K562 (cell line): ENCODE measurements around the gene CEBPA. TPM values are rescaled to one million over a fixed set of nuclear protein-coding genes. Genes with fewer than 3 reads are reported as not detected.

Source experiments
- ATAC-seq: fragments of 200-7000 bp; cut with Tn5 transposase; 3 replicates; pipeline ENCODE4 v1.9.1; 2020; ENCODE audit warnings: moderate library complexity
- BruUV-seq: library from RNA; stranded (reverse); fragments of 400-500 nt; replicated peaks from 2 replicates; lab custom pipeline; 2021; lab: Mats Ljungman, UMichigan
- CTCF ChIA-PET: fragments of 300-600 bp; formaldehyde crosslinking; extraction: SDS; loops from one replicate; lab custom pipeline; 2021; ENCODE audit warnings: low intra/inter-chr PET ratio; lab: Yijun Ruan, JAX
- POLR2A ChIA-PET: fragments of 300-600, 350-650 bp; sonication (Branson Sonifier 250); formaldehyde crosslinking; extraction: SDS; loops from one replicate; lab custom pipeline; 2021; ENCODE audit warnings: antibody characterized with exemption, inconsistent platforms; lab: Yijun Ruan, JAX
- DNase-seq, 4 experiments: peaks; one replicate each; pipeline versions ENCODE4 v3.0.0 to v3.0.0-alpha.2; 2011 to 2018; ENCODE audit warnings: low spot score in 3 of 4, mixed read lengths in 3 of 4; ENCODE audit errors: extremely low read depth in 1 of 4
- FAIRE-seq: peaks from 2 replicates; lab custom pipeline; 2011; peaks lifted over from hg19 to GRCh38; lab: Jason Lieb, UNC
- H2AFZ ChIP-seq: 2 replicates; pipeline ENCODE4 v1.6.0; 2011; ENCODE audit warnings: low read depth, low read length, control low read depth, inconsistent platforms
- H3K27ac ChIP-seq: fragments of 200-600 bp; 3 replicates; pipeline ENCODE4 v1.8.0; 2011; ENCODE audit warnings: low read depth, mild to moderate bottlenecking, control low read depth, inconsistent platforms, low read length, moderate library complexity, mixed read lengths; ENCODE audit errors: extremely low read depth
- H3K27me3 ChIP-seq, 2 experiments: fragments of 300-600 bp in 1 of 2; 2 replicates in 1 of 2; 3 replicates in 1 of 2; pipeline versions ENCODE4 v1.6.0 to v1.8.0; 2011; ENCODE audit warnings: inconsistent platforms in 2 of 2, low read length in 2 of 2, mild to moderate bottlenecking in 1 of 2, mixed read lengths in 1 of 2, moderate library complexity in 1 of 2; ENCODE audit not compliant: control insufficient read depth in 2 of 2, insufficient read depth in 2 of 2
- H3K36me3 ChIP-seq: fragments of 300-600 bp; 3 replicates; pipeline ENCODE4 v1.8.0; 2011; ENCODE audit warnings: mild to moderate bottlenecking, low read length, inconsistent platforms; ENCODE audit not compliant: control insufficient read depth, insufficient read depth
- H3K4me1 ChIP-seq, 2 experiments: fragments of 200-600 bp in 1 of 2; replicated peaks in 1 of 2; 2 replicates in 1 of 2; 3 replicates in 1 of 2; pipeline versions ENCODE4 v1.5.1 to v1.8.0; 2011; ENCODE audit warnings: inconsistent platforms in 2 of 2, low read length in 2 of 2, mild to moderate bottlenecking in 1 of 2, mixed read lengths in 1 of 2, moderate library complexity in 1 of 2; ENCODE audit not compliant: control insufficient read depth in 2 of 2, insufficient read depth in 2 of 2
- H3K4me2 ChIP-seq: 2 replicates; pipeline ENCODE4 v1.6.1; 2011; ENCODE audit warnings: low read length, control low read depth, inconsistent platforms, mixed read lengths; ENCODE audit not compliant: insufficient read depth
- H3K4me3 ChIP-seq: fragments of 200-600 bp; sonication (generic), shearing (Covaris generic); 2 replicates; pipeline ENCODE4 v1.5.1; 2016; ENCODE audit warnings: control low read depth, inconsistent platforms
- H3K79me2 ChIP-seq: fragments of 200-600 bp; 3 replicates; pipeline ENCODE4 v1.8.0; 2011; ENCODE audit warnings: low read length, inconsistent platforms; ENCODE audit not compliant: control insufficient read depth, insufficient read depth
- H3K9ac ChIP-seq, 2 experiments: 2 replicates each; pipeline versions ENCODE4 v1.6.0 to v1.6.1; 2011; ENCODE audit warnings: low read depth in 2 of 2, low read length in 2 of 2, control low read depth in 1 of 2, inconsistent platforms in 1 of 2, mild to moderate bottlenecking in 1 of 2, mixed read lengths in 1 of 2; ENCODE audit not compliant: insufficient read depth in 1 of 2
- H3K9me1 ChIP-seq: one replicate; pipeline ENCODE4 v1.6.0; 2011; ENCODE audit warnings: inconsistent platforms, mild to moderate bottlenecking, low read length, moderate library complexity; ENCODE audit not compliant: control insufficient read depth, insufficient read depth
- H3K9me3 ChIP-seq: replicated peaks from 2 replicates; pipeline ENCODE4 v1.5.1; 2011; ENCODE audit warnings: low read depth, low read length, inconsistent platforms; ENCODE audit not compliant: control insufficient read depth, insufficient read depth
- H4K20me1 ChIP-seq: replicated peaks from 2 replicates; pipeline ENCODE4 v1.6.1; 2011; ENCODE audit warnings: low read length, inconsistent platforms, mixed read lengths; ENCODE audit not compliant: control insufficient read depth, insufficient read depth
- BRD4 ChIP-seq: fragments of 200-600 bp; sonication (generic); IDR thresholded peaks from 2 replicates; pipeline ENCODE4 v1.6.1; 2017; ENCODE audit warnings: inconsistent platforms
- CEBPG ChIP-seq, 3 experiments: fragments of 200-800 bp in 1 of 3; sonication (Bioruptor generic) in 1 of 3; sonication (generic) in 1 of 3; formaldehyde crosslinking in 1 of 3; IDR thresholded peaks in 2 of 3; conservative IDR thresholded peaks in 1 of 3; 2 replicates each; pipeline versions ENCODE4 v1.6.1 to v1.8.0; 2016 to 2022; ENCODE audit warnings: missing compliant biosample characterization in 2 of 3, missing genetic modification characterization in 2 of 3, mild to moderate bottlenecking in 1 of 3, missing genetic modification reagents in 1 of 3
- DPF2 ChIP-seq: fragments of 450-650 bp; IDR thresholded peaks from 2 replicates; pipeline ENCODE4 v1.6.1; 2016
- FOXK2 ChIP-seq, 2 experiments: fragments of 450-650 bp; IDR thresholded peaks in 1 of 2; conservative IDR thresholded peaks in 1 of 2; 2 replicates each; pipeline ENCODE4 v1.6.1; 2016; ENCODE audit warnings: low read depth in 2 of 2, mild to moderate bottlenecking in 1 of 2
- GABPA ChIP-seq: fragments of 200-800 bp; sonication (Bioruptor generic); conservative IDR thresholded peaks from 2 replicates; pipeline ENCODE4 v1.6.1; 2016; ENCODE audit warnings: low read depth, missing genetic modification characterization, missing compliant biosample characterization
- HMG20B ChIP-seq: fragments of 250-450 bp; sonication (Bioruptor Pico); IDR thresholded peaks from 2 replicates; pipeline ENCODE4 v1.5.0; 2021; ENCODE audit warnings: mild to moderate bottlenecking
- KHSRP ChIP-seq: fragments of 450-650 bp; IDR thresholded peaks from 2 replicates; pipeline ENCODE4 v1.6.1; 2017
- MBD2 ChIP-seq: sonication (generic); IDR thresholded peaks from 2 replicates; pipeline ENCODE4 v1.6.1; 2016; ENCODE audit warnings: low read depth, borderline replicate concordance
- MYC ChIP-seq, 2 experiments: fragments of 250-450 bp in 1 of 2; sonication (Bioruptor Pico) in 1 of 2; IDR thresholded peaks; 2 replicates each; pipeline versions ENCODE4 v1.5.1 to v1.6.1; 2012 to 2021; ENCODE audit warnings: low read depth in 2 of 2, borderline replicate concordance in 1 of 2, improper control_type of control experiment in 1 of 2, low read length in 1 of 2, mild to moderate bottlenecking in 1 of 2, moderate library complexity in 1 of 2
- NFRKB ChIP-seq: fragments of 450-650 bp; IDR thresholded peaks from 2 replicates; pipeline ENCODE4 v1.6.1; 2016; ENCODE audit warnings: low read depth
- NR4A1 ChIP-seq, 2 experiments: fragments of 250-450 bp in 1 of 2; fragments of 450-650 bp in 1 of 2; sonication (Bioruptor Pico) in 1 of 2; IDR thresholded peaks; 2 replicates each; pipeline versions ENCODE4 v1.4.0 to v1.6.1; 2016 to 2020; ENCODE audit warnings: mild to moderate bottlenecking in 2 of 2, missing compliant biosample characterization in 1 of 2, missing genetic modification characterization in 1 of 2, moderate library complexity in 1 of 2
- PHB ChIP-seq: fragments of 250-450 bp; sonication (Bioruptor Pico); IDR thresholded peaks from 2 replicates; pipeline ENCODE4 v1.5.0; 2021
- TARDBP ChIP-seq: fragments of 450-650 bp; IDR thresholded peaks from 2 replicates; pipeline ENCODE4 v1.6.1; 2016
- ZBTB1 ChIP-seq: sonication (generic); formaldehyde crosslinking; IDR thresholded peaks from 2 replicates; pipeline ENCODE4 v1.8.1; 2023; ENCODE audit warnings: missing genetic modification reagents, low read depth, mild to moderate bottlenecking, borderline replicate concordance
- ZBTB8A ChIP-seq: fragments of 450-650 bp; IDR thresholded peaks from 2 replicates; pipeline ENCODE4 v1.6.1; 2018; ENCODE audit warnings: mild to moderate bottlenecking, moderate library complexity; ENCODE audit not compliant: partially characterized antibody
- ZFX ChIP-seq: sonication (generic); formaldehyde crosslinking; IDR thresholded peaks from 2 replicates; pipeline ENCODE4 v1.8.0; 2022; ENCODE audit warnings: mild to moderate bottlenecking, missing genetic modification reagents, moderate library complexity
- ZKSCAN8 ChIP-seq: fragments of 200-800 bp; sonication (Bioruptor generic); IDR thresholded peaks from 2 replicates; pipeline ENCODE4 v1.6.1; 2016; ENCODE audit warnings: missing genetic modification characterization, missing compliant biosample characterization
- ZNF217 ChIP-seq: sonication (generic); formaldehyde crosslinking; IDR thresholded peaks from 2 replicates; pipeline ENCODE4 v1.8.0; 2022; ENCODE audit warnings: mild to moderate bottlenecking, missing genetic modification reagents
- ZNF232 ChIP-seq: sonication (generic); formaldehyde crosslinking; IDR thresholded peaks from 2 replicates; pipeline ENCODE4 v1.8.0; 2022; ENCODE audit warnings: mild to moderate bottlenecking, missing genetic modification reagents
- WGBS: fragments of 100-300 bp; shearing (Covaris generic); methylation state at CpG from one replicate; pipeline ENCODE4 v1.1.6; 2016; ENCODE audit warnings: low coverage, mixed read lengths; ENCODE audit not compliant: insufficient coverage; ENCODE audit errors: missing lambda C conversion rate; 5-methylcytosine and 5-hydroxymethylcytosine counted together
- in situ Hi-C: fragments of 300-500 bp; cut with MboI; formaldehyde crosslinking; loops from 4 replicates; pipeline ENCODE4 v1.15.0; 2018; ENCODE audit warnings: inconsistent platforms, mixed read lengths
- intact Hi-C: fragments of 100-400 bp; cut with micrococcal nuclease; formaldehyde crosslinking; loops from 2 replicates; pipeline ENCODE4 v1.14.2; 2022
- polyA plus RNA-seq, 8 experiments: library from polyadenylated mRNA; depleted of rRNA in 4 of 8; stranded (reverse) in 5 of 8; unstranded in 3 of 8; fragments of >200 nt; fragmentation: Nextera tagmentation in 2 of 8; fragmentation: Illumina TruSeq in 1 of 8; extraction: Ambion mirVana in 2 of 8; extraction: Trizol in 1 of 8; gene quantifications; 2 replicates each; pipeline versions ENCODE4 v1.2.1 to v1.2.3, GENCODE V29; 2011 to 2014; ENCODE audit warnings: inconsistent platforms in 1 of 8, missing spikeins in 1 of 8
- total RNA-seq, 7 experiments: library from RNA; depleted of rRNA in 6 of 7; stranded (reverse); fragments of >200 nt in 6 of 7; fragmentation: Illumina TruSeq in 2 of 7; extraction: Trizol in 2 of 7; gene quantifications; 2 replicates each; pipeline versions ENCODE4 v1.2.1 to v1.2.3, GENCODE V29; 2011 to 2021; ENCODE audit warnings: low replicate concordance in 1 of 7

The CEBPA gene
- total and polyA plus RNA-seq, 9 of the 15 experiments (the other 6 are each of a cell fraction or from before 2014, with no cell fraction given) = 0.03 to 0.59 (median 0.15) TPM; not detected in 2

- Histone ChIP-seq H3K36me3 (no peaks in the 10 kb centered on the region), H3K79me2 (no peaks in the 10 kb centered on the region), H3K4me2 (no peak overlapping the region), H3K9me3 (no peaks in the 10 kb centered on the region), H4K20me1 (no peaks in the 10 kb centered on the region), H3K9me1 (no peaks in the 10 kb centered on the region), H3K4me1 (no peaks in the 10 kb centered on the region), H3K9ac (no peak overlapping the region), H2AFZ (no peak overlapping the region), H3K4me3 (no peak overlapping the region), H3K27ac (no peak overlapping the region), H3K27me3 (peaks cover 0 to 8% of the 10 kb centered on the region in 2 experiments; a peak in 4 of 5 replicates)
- no peak for TF ChIP-seq DPF2
- TF ChIP-seq BRD4 = no peak
- no peak for TF ChIP-seq MYC (IDR thresholded peaks at IDR 0.05; ENCODE audit: low read depth, low read length)
- TF ChIP-seq MYC (CRISPR knock-in tag; IDR thresholded peaks at IDR 0.05; ENCODE audit: borderline replicate concordance, low read depth) = no peak
- TF ChIP-seq TARDBP = no peak
- no peak for TF ChIP-seq GABPA (tag)
- TF ChIP-seq CEBPG (CRISPR knock-in tag; IDR thresholded peaks at IDR 0.05) = no peak
- no peak for TF ChIP-seq CEBPG (tag; conservative IDR thresholded peaks at IDR 0.05 in 1 of 2, IDR thresholded peaks at IDR 0.05 in 1 of 2)
- no peak for TF ChIP-seq ZBTB8A
- TF ChIP-seq ZBTB1 (CRISPR knock-in tag) = no peak
- TF ChIP-seq ZNF232 (CRISPR knock-in tag) = no peak
- no peak for TF ChIP-seq FOXK2 (conservative IDR thresholded peaks at IDR 0.05 in 1 of 2, IDR thresholded peaks at IDR 0.05 in 1 of 2; ENCODE audit: low read depth in 2 of 2)
- no peak for TF ChIP-seq KHSRP
- no peak for TF ChIP-seq ZNF217 (CRISPR knock-in tag)
- no peak for TF ChIP-seq PHB (CRISPR knock-in tag)
- TF ChIP-seq HMG20B (CRISPR knock-in tag) = no peak
- TF ChIP-seq ZKSCAN8 (CRISPR knock-in tag) = no peak
- TF ChIP-seq NR4A1 (CRISPR knock-in tag; IDR thresholded peaks at IDR 0.05) = no peak
- no peak for TF ChIP-seq NR4A1 (tag; IDR thresholded peaks at IDR 0.05)
- no peak for TF ChIP-seq NFRKB
- TF ChIP-seq ZFX (CRISPR knock-in tag) = no peak
- TF ChIP-seq MBD2 = no peak
- intact Hi-C loops (no loop called here), in situ Hi-C loops (no loop called here)
- DNase-seq = no peak
- CTCF ChIA-PET = no interaction called here
- no peak for FAIRE-seq
- POLR2A ChIA-PET = interaction anchor here (0.6 to 0.9 kb wide), 2 partner anchors 32 to 99 kb away, joined by 3 read pairs; no protein-coding TSS in a partner anchor
- BruUV-seq = no TSS peak
- ATAC-seq = no peak
- 5% methylated on average over 8 of the region's 8 CpGs for WGBS
Measured at GRCh38 chr19:33339016-33339984, 37.0 kb upstream of the CEBPA start.
